ENCODE data around the gene MYCBP2.

Gene MYCBP2

GRCh38 chr13:77190349-77190958 is 136.4 kb downstream of the MYCBP2 start (continued):
- no peak for TF ChIP-seq ATF2 (tag by site-specific recombination; IDR thresholded peaks at IDR 0.05; ENCODE audit: low read depth)
- no peak for TF ChIP-seq ZFP37 (tag by site-specific recombination; IDR thresholded peaks at IDR 0.05)
- no peak for TF ChIP-seq WT1 (tag by site-specific recombination; IDR thresholded peaks at IDR 0.05)
- TF ChIP-seq BCL6B (tag by site-specific recombination; IDR thresholded peaks at IDR 0.05), result no peak
- no peak for TF ChIP-seq ZNF146 (tag by site-specific recombination; IDR thresholded peaks at IDR 0.05)

GRCh38 chr13:77185721-77186120 is 141.2 kb downstream of the MYCBP2 start:
- Histone ChIP-seq H3K9me3 (ENCODE audit: control insufficient read depth, insufficient read depth, low read depth, low read length) (no peaks in the 10 kb centered on the region), H3K4me1 (ENCODE audit: control insufficient read depth, insufficient read depth, low read length) (no peaks in the 10 kb centered on the region), H3K27ac (ENCODE audit: extremely low read depth, low read depth, low read length) (no peak overlapping the region), H3K36me3 (ENCODE audit: control insufficient read depth in 2 of 2, insufficient read depth in 1 of 2, low read length in 2 of 2) (peaks cover 0 to 53% of the 10 kb centered on the region in 2 experiments; a peak in 2 of 3 replicates), H3K4me3 (ENCODE audit: low read depth, low read length) (no peak overlapping the region)
- CTCF ChIA-PET, result no interaction called here
- POLR2A ChIA-PET, result no interaction called here
- TF ChIP-seq BCL11B (tag by site-specific recombination; IDR thresholded peaks at IDR 0.05; ENCODE audit: low read depth) (no peak), ZNF660 (tag by site-specific recombination; IDR thresholded peaks at IDR 0.05) (no peak), CTCF (tag by site-specific recombination; IDR thresholded peaks at IDR 0.05) (no peak), SCRT2 (tag by site-specific recombination; IDR thresholded peaks at IDR 0.05) (no peak), ZNF23 (tag by site-specific recombination; IDR thresholded peaks at IDR 0.05; ENCODE audit: borderline replicate concordance) (no peak)

GRCh38 chr13:77184455-77184854 is 142.4 kb downstream of the MYCBP2 start:
- Histone ChIP-seq H3K36me3 (ENCODE audit: control insufficient read depth in 2 of 2, insufficient read depth in 1 of 2, low read length in 2 of 2) (peaks cover 0 to 61% of the 10 kb centered on the region in 2 experiments; a peak in 2 of 3 replicates), H3K4me1 (ENCODE audit: control insufficient read depth, insufficient read depth, low read length) (no peaks in the 10 kb centered on the region), H3K27ac (ENCODE audit: extremely low read depth, low read depth, low read length) (no peak overlapping the region), H3K9me3 (ENCODE audit: control insufficient read depth, insufficient read depth, low read depth, low read length) (no peaks in the 10 kb centered on the region), H3K4me3 (ENCODE audit: low read depth, low read length) (no peak overlapping the region)
- POLR2A ChIA-PET, result no interaction called here
- CTCF ChIA-PET, result interaction anchor here (0.6 to 0.7 kb wide), 3 partner anchors 11 to 324 kb away, joined by 3 to 4 read pairs (median 3); no protein-coding TSS in a partner anchor
- TF ChIP-seq ZNF529 (tag by site-specific recombination; IDR thresholded peaks at IDR 0.05; ENCODE audit: insufficient replicate concordance) (no peak), PRDM1 (tag by site-specific recombination; IDR thresholded peaks at IDR 0.05) (no peak), ZNF169 (tag by site-specific recombination; IDR thresholded peaks at IDR 0.05) (no peak)

- peaks cover 0 to 65% of the 10 kb centered on the region in 2 experiments for H3K36me3 ChIP-seq (ENCODE audit: control insufficient read depth in 2 of 2, insufficient read depth in 1 of 2, low read length in 2 of 2)
- CTCF ChIA-PET, result interaction anchor here (0.7 kb wide), 1 partner anchor 9 kb away, joined by 3 read pairs; no protein-coding TSS in a partner anchor
- H3K4me3 ChIP-seq (ENCODE audit: low read depth, low read length), result no peak overlapping the region
Observed at GRCh38 chr13:77180011-77180410, 146.9 kb downstream of the MYCBP2 start.

More at GRCh38 chr13:77180011-77180410, 146.9 kb downstream of the MYCBP2 start:
- no peaks in the 10 kb centered on the region for H3K4me1 ChIP-seq (ENCODE audit: control insufficient read depth, insufficient read depth, low read length)
- POLR2A ChIA-PET, result no interaction called here
- no peaks in the 10 kb centered on the region for H3K9me3 ChIP-seq (ENCODE audit: control insufficient read depth, insufficient read depth, low read depth, low read length)
- H3K27ac ChIP-seq (ENCODE audit: extremely low read depth, low read depth, low read length), result no peak overlapping the region
- TF ChIP-seq ZNF292 (tag by site-specific recombination; IDR thresholded peaks at IDR 0.05; ENCODE audit: borderline replicate concordance, low read depth), result no peak
- no peak for TF ChIP-seq ZNF311 (tag by site-specific recombination; IDR thresholded peaks at IDR 0.05; ENCODE audit: borderline replicate concordance)
- TF ChIP-seq ZNF530 (tag by site-specific recombination; IDR thresholded peaks at IDR 0.05; ENCODE audit: low read depth), result no peak
- TF ChIP-seq ZNF449 (tag by site-specific recombination; IDR thresholded peaks at IDR 0.05), result no peak
- TF ChIP-seq ZNF626 (tag by site-specific recombination; IDR thresholded peaks at IDR 0.05), result no peak
- no peak for TF ChIP-seq ZNF37A (tag by site-specific recombination; IDR thresholded peaks at IDR 0.05)
- TF ChIP-seq SCRT2 (tag by site-specific recombination; IDR thresholded peaks at IDR 0.05), result 0 out of 2 replicates have a peak, but pooled peaks have one; percentile 33
- TF ChIP-seq ZNF280D (tag by site-specific recombination; IDR thresholded peaks at IDR 0.05), result no peak

All from HEK293 (cell line).